GM18868 (cell line): ENCODE data around the gene PRMT1.
"Not testable (repeated sequence)": the region's sequence is repeated elsewhere in the genome, so short reads cannot be mapped to it uniquely, and the experiment has no call there.

Source experiments
- ATAC-seq: cut with Tn5 transposase; IDR thresholded peaks from one replicate; pipeline ENCODE4 v1.9.1; 2021; ENCODE audit warnings: mild to moderate bottlenecking, moderate library complexity; ENCODE audit not compliant: unreplicated experiment

Gene PRMT1

DNA sequence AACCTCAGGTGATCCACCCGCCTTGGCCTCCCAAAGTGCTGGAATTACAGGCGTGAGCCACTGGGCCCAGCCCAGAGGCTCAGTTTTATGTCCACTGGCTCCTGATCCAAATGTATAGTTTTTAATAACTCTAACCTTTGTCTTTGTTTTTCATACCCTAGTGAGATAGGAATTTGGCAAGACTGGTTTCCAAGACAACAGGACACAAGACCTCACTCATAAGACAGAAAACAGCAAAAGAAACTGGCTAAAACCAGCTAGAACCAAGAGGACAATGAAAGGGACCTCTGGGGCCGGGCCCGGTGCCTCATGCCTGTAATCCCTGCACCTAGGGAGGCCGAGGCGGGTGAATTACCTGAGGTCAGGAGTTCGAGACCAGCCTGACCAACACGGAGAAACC lies 41.4 kb downstream of the PRMT1 start:
- ATAC-seq = no peak

DNA sequence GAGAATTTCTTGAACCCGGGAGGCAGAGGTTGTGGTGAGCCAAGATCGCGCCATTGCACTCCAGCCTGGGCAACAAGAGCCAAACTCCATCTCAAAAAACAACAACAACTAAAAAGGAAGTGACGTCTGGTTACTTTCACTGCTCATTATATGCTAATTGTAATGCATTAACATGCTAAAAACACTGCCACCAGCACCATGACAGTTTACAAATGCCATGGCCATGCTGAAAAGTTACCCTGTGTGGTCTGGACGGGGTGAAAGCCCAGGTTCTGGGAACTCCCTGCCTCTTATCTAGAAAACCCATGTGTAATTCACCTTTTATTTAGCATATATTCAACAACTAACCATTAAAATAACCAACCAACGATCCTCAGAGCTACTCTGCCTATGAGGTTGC lies 41.9 kb downstream of the PRMT1 start:
- ATAC-seq = no peak

DNA sequence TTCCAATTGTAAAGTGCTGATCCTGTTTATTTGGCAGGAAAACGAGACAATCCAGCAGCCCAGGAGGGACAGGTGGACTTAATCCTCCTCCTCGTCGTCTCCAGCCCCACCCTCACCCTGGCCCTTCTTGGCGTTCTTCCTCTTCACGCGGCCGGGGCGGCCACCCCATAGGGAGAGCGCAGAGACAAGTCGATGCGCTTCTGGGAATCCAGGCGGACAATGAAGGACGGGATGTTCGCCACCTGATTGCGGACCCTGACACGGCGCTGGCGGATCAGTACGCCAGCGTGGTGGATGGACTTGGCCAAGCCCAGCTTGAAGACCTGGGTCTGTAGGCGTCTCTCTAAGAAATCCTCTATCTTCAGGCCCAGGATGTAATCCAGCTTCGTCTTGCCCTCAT lies 42.3 kb downstream of the PRMT1 start:
- not testable (repeated sequence) for ATAC-seq

DNA sequence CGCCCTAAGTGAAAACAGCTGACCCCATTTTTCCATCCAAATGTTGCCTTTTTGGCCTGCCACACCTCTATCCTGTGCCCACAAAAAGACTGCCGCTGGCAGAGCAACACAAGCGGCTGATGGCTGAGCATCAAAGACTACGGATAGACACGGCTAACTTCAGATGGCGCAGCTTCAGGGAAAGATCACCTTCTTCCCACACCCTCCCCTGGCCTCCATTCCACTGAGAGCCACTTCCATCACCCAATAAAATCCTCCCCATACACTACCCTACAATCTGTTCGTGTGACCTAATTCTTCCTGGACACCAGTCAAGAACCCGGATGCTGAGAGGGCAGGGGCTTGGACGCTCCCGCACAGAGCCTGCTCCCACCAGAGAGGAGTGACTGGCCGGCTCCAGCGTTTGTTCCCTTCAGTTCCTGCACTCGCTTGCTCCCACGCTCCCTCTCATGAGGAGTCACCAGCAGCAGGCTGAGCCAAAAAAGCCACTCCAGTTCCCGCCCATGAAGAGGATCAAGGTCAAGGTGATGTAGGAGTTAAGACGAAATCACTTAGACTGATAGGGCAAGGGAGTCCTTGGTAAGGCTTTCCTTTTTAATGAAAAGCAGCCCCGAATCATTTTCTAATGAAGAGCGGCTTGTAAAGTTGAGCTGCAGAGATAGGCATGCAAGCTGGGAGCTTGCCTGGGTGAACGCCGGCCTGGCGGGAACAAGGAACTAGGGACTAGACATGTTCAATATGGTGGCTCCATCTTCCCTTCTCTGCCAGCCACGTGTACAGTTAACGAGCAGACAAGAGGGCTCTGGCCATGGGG lies 50.4 kb downstream of the PRMT1 start:
- no peak for ATAC-seq

DNA sequence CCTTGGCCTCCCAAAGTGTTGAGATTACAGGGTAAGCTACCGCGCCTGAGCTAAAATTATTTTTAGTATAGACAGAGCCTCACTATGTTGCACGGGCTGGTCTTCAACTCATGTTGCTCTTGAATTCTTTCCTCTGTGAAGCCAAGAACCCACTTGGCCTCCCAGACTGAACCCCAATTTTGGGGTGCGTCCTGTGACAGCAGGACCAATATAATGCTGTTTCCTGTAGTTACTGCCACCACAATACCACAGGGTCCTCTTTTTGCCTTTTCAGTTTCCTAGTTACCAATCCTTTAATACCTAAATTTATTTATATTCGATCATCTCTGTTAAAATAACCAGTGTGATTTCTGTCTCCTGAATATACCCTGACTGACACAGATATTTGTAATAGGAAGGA lies 53.1 kb downstream of the PRMT1 start:
- no peak for ATAC-seq
